RWPE1 (cell line): ENCODE measurements around the gene WFDC2.

Experiments used
- CTCF ChIA-PET: fragments of 350-600 bp; sonication (Branson Sonifier 250); formaldehyde crosslinking; extraction: SDS; loops from one replicate; lab custom pipeline; 2021; lab: Yijun Ruan, JAX
- POLR2A ChIA-PET: fragments of 400-600 bp; formaldehyde crosslinking; extraction: SDS; loops from one replicate; lab custom pipeline; 2020; ENCODE audit warnings: antibody characterized with exemption; ENCODE audit not compliant: low non-redundant PET; lab: Yijun Ruan, JAX
- DNase-seq: peaks from one replicate; pipeline ENCODE4 v3.0.0; 2012; ENCODE audit warnings: low spot score
- H3K27ac ChIP-seq: fragments of 450-650 bp; 2 replicates; pipeline ENCODE4 v1.5.1; 2017
- TF ChIP-seq, protein P1 (sequence below): fragments of 450-650 bp; conservative IDR thresholded peaks from 2 replicates; pipeline ENCODE4 v1.5.1; 2017; ENCODE audit warnings: low read depth, mild to moderate bottlenecking

WFDC2 gene

DNA sequence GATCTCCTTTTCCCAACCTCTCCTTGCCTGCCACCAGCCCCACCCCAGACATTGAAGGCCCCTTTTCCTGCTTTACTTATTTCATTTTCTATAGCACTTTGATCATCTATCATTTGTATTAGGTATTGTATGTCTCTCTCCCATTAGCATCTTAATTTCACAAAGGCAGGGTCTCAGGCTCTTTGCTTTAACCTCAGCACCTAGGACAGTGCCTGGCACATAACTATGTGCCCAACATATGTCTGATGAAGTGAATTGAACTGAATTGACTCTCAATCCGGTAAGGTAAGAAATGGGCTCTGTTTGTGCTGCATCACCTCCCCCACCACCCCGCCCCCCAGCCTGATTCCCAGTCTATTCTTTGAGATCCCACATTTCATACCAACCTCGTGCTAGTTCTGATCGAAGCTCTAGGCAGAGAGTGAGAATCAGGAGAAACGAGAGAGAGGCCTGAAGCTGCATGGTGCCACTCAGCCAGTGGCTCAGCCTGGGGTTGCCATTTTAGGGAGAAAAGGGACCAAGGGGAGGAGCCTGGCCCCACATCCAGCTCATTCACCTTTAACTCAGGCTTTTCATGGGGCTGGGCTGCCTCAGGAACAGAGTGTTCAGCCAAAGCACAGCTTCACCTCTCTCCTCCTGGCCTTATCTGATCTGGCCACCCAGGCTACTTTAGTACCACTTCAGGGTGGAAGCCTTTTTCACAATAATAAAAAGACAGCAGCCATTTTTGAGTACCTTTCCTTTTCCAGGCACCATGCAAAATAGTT, 45.8 kb downstream of the WFDC2 start, which contains the start of gene SPINT3:
SPINT3 (minus strand) TSS at position 476 of the 767 bp plus-strand sequence; CDS start at position 462, 14 bp downstream.
- DNase-seq: no peak
- TF ChIP-seq, protein P1, sequence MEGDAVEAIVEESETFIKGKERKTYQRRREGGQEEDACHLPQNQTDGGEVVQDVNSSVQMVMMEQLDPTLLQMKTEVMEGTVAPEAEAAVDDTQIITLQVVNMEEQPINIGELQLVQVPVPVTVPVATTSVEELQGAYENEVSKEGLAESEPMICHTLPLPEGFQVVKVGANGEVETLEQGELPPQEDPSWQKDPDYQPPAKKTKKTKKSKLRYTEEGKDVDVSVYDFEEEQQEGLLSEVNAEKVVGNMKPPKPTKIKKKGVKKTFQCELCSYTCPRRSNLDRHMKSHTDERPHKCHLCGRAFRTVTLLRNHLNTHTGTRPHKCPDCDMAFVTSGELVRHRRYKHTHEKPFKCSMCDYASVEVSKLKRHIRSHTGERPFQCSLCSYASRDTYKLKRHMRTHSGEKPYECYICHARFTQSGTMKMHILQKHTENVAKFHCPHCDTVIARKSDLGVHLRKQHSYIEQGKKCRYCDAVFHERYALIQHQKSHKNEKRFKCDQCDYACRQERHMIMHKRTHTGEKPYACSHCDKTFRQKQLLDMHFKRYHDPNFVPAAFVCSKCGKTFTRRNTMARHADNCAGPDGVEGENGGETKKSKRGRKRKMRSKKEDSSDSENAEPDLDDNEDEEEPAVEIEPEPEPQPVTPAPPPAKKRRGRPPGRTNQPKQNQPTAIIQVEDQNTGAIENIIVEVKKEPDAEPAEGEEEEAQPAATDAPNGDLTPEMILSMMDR: no peak
- no peak within 1 kb of the TSS for H3K27ac ChIP-seq
- ChIA-PET POLR2A (no interaction called here), CTCF (interaction anchor here (0.7 to 2.0 kb wide), 2 partner anchors 256 to 501 kb away, joined by 3 to 5 read pairs; no protein-coding TSS in a partner anchor)

DNA sequence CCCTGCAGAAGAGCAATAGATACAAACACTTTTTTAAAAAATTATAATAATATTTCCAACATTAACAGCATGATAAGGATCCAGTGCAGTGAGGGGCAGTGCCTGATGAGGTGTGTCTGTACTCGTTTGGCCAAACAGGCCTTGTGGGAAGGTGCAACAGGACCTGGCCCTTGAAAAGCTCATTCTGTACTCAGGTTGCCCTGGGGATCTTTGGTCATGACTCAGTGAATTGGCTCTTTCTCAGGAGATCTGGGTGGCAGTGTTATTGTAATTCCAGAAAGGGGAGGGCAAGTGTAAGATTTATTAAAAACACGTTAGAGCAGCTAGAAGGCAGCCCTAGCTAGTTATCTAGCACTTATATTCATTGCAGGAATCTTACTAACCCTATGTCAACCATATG, 48.7 kb downstream of the WFDC2 start:
- DNase-seq: peak; percentile 95
- no peak overlapping the region for H3K27ac ChIP-seq
- CTCF ChIA-PET: interaction anchor here (0.7 to 1.8 kb wide), 5 partner anchors 55 to 253 kb away, joined by 3 to 10 read pairs (median 3); partner anchors contain the start of gene WFDC10A
- TF ChIP-seq, protein P1: no peak
- POLR2A ChIA-PET: no interaction called here

DNA sequence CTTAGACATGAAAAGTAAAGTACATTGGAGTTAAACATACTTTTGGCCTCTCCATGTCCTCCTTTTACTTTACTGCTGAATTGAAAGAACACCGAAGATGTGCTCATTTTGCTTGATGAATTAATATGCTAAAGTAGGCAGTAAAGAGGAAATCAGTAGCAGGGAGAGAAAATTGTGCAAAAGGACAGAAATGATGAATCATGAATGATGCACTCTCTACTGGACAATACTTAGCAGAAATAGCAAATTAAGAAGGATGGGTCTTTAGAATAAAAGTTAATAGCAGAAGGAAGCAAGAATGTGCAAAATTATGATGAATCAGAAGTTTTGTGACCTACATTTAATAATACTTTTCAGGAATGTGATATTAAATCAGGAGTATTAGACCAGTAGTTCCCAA, 54.3 kb downstream of the WFDC2 start:
- H3K27ac ChIP-seq: no peak overlapping the region
- CTCF ChIA-PET: interaction anchor here (0.8 kb wide), 1 partner anchor 74 kb away, joined by 3 read pairs; no protein-coding TSS in a partner anchor
- peak; percentile 32 for DNase-seq
- TF ChIP-seq, protein P1: no peak
- POLR2A ChIA-PET: no interaction called here

DNA sequence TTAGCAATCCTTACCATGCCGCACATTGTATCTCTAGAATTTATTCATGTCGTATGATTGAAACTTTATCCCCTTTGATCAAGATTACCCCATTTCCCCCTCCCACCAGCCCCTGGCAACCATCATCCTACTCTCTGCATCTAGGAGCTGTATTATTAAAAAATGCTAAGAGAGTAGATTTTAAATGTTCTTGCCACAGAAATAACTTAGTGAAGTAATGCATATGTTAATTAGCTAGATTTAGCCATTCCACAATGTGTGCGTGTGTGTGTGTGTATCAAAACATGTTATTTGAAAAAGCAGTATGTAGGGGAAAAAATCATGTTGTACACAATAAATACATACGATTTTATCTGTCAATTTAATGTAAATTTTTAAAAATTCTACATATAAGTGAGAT, 57.7 kb downstream of the WFDC2 start:
- H3K27ac ChIP-seq: no peak overlapping the region
- POLR2A ChIA-PET: no interaction called here
- CTCF ChIA-PET: interaction anchor here (0.6 to 0.7 kb wide), 2 partner anchors 69 to 650 kb away, joined by 3 read pairs; no protein-coding TSS in a partner anchor
- TF ChIP-seq, protein P1: no peak
- no peak for DNase-seq
